ENCODE measurements around the gene SLC7A1. TPM values are rescaled to one million over a fixed set of nuclear protein-coding genes. Genes with fewer than 3 reads are reported as not detected.

The SLC7A1 gene
- total and polyA plus RNA-seq, 2 donors = 8.5 to 11.7 TPM

DNA sequence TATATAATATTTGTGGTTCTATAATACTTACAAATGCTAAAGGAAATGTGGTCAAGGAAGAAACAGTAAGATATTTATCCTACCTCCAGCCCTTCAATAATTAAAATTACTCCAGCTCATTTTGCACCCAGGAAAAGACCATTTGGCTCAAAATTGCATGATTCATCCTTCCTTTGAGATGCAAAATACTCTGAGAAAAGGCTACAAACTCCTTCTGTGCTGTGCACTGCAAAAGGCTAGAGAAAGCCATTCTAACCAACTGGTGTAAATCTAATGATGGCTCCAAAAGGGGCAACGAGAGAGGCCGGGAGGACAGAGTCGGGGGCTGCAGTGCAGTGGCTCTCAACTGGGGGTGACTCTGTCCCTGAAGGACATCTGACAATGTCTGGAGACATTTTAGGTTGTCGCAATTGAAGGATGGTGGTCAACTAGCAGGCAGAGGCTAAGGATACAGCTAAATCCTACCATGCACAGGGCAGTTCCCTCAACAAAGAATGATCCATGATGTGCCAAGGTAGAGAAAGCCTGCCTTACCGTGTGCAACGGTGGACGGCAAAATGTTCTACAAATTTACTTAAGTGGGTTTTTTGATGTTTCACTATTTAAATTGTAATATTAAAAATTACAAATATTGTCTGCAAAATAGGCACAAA is 32.6 kb downstream of the SLC7A1 start:
- no peak for DNase-seq (ENCODE audit: extremely low spot score)
- Histone ChIP-seq H3K4me1 (ENCODE audit: insufficient read depth) (no peaks in the 10 kb centered on the region), H3K4me3 (ENCODE audit: low read depth, low read length) (no peak overlapping the region), H3K27ac (ENCODE audit: low read depth) (no peak overlapping the region), H3K36me3 (ENCODE audit: insufficient read depth) (no peaks in the 10 kb centered on the region)
- WGBS = 93% methylated on average over 7 of the region's 7 CpGs

DNA sequence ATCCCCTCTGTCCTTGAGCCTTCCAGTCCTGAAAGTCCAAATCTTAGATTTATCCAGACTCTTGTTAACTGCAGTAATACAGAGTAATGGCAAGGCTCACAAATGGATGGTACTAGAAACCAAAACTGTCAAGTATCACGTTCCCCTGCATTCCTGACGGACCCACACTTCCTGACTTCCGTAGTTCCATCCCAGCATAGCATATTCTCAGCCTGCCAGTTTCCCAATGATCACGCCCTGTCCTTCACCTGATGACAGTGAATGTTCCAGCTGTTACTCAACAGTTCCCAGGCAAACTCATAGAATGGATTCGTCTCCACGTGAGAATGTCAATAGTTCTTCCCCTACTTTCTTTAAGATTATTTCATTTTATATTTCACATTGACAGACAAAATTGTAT is 33.6 kb downstream of the SLC7A1 start:
- 81% methylated on average over 6 of the region's 6 CpGs for WGBS
- no peaks in the 10 kb centered on the region for H3K4me1 ChIP-seq (ENCODE audit: insufficient read depth)
- DNase-seq (ENCODE audit: extremely low spot score) = no peak

GRCh38 chr13:29556742-29557141 is 38.7 kb downstream of the SLC7A1 start:
- WGBS = 83% methylated on average over 3 of the region's 3 CpGs
- no peak overlapping the region for H3K4me3 ChIP-seq (ENCODE audit: low read depth, low read length)
- H3K27ac ChIP-seq (ENCODE audit: low read depth) = no peak overlapping the region
- H3K36me3 ChIP-seq (ENCODE audit: insufficient read depth) = no peaks in the 10 kb centered on the region
- no peak for DNase-seq (ENCODE audit: extremely low spot score)
- no peaks in the 10 kb centered on the region for H3K4me1 ChIP-seq (ENCODE audit: insufficient read depth)

More for the DNA sequence above, 33.6 kb downstream of the SLC7A1 start:
- H3K4me3 ChIP-seq (ENCODE audit: low read depth, low read length) = no peak overlapping the region
- H3K36me3 ChIP-seq (ENCODE audit: insufficient read depth) = no peaks in the 10 kb centered on the region
- no peak overlapping the region for H3K27ac ChIP-seq (ENCODE audit: low read depth)

DNA sequence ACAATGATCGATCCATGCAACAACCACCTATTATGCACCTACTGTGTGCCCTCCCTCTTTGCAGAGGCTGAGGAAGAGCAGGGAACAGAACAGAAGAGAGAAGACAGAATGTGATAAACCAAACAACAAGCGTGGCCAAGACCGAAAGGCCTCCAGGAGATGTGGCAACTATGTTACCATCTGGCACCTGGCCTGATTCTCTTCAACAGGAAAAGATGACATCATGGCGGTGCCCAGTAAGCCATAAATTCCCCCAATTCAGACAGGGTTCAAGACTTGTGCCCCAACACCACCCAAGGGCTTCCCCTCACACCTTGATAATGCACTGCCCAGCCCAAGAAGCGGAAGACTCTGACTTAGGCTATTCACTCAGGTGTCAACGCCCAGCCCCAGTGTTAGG is 44.3 kb downstream of the SLC7A1 start:
- Histone ChIP-seq H3K4me3 (ENCODE audit: low read depth, low read length) (no peak overlapping the region), H3K4me1 (ENCODE audit: insufficient read depth) (no peaks in the 10 kb centered on the region), H3K27ac (ENCODE audit: low read depth) (no peak overlapping the region), H3K36me3 (ENCODE audit: insufficient read depth) (no peaks in the 10 kb centered on the region)
- WGBS = 95% methylated on average over 6 of the region's 6 CpGs
- DNase-seq (ENCODE audit: extremely low spot score) = no peak

DNA sequence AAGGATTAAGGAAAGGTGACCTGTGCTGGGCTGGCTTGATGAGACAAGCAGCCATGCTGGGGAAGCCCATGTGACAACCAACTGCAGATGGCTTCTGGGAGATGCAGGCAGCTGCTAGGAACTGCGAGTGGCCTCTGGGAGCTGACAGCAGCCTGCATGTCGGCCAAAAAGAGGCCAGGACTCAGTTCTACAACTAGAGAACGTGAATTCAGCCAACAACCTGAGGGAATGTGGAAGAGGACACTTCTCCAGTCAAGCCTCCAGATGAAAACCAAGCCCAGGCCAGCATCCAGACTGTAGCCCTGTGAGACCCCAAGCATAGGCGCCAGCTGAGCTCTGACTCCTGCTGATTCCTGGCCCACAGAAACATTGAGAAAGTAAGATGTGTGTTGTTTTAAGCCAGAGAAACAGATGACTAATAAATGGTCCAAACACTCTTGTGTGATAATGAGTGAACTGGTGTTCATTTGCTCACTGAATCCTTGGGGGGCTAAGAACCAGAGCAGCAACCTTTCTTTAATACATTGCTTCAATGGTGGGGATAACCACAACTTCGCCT is 45.0 kb downstream of the SLC7A1 start:
- H3K4me3 ChIP-seq (ENCODE audit: low read depth, low read length) = no peak overlapping the region
- H3K4me1 ChIP-seq (ENCODE audit: insufficient read depth) = no peaks in the 10 kb centered on the region
- no peak for DNase-seq (ENCODE audit: extremely low spot score)
- no peak overlapping the region for H3K27ac ChIP-seq (ENCODE audit: low read depth)
- WGBS = 92% methylated on average over 5 of the region's 5 CpGs
- H3K36me3 ChIP-seq (ENCODE audit: insufficient read depth) = no peaks in the 10 kb centered on the region

DNA sequence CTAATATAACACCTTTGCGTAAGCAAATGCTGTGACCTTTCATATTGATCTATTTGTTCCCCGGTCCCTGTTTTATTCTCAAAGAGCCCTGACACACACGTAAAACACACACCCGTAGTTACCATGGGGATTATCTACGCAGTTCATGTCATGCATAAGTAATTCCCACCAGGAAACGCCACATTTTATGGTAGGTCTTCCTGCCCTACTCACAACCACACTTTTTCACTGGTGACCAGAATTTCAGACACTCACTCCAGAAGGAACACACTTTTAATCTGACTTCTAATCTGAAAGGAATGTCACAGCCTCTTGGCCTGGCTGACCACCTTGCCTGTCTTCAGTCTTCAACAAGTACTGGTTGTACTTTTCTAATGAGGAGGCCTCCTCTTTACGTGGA is 46.8 kb downstream of the SLC7A1 start:
- no peaks in the 10 kb centered on the region for H3K36me3 ChIP-seq (ENCODE audit: insufficient read depth)
- DNase-seq (ENCODE audit: extremely low spot score) = peak; percentile 46
- WGBS = 75% methylated on average over 7 of the region's 7 CpGs
- H3K4me1 ChIP-seq (ENCODE audit: insufficient read depth) = no peaks in the 10 kb centered on the region
- H3K27ac ChIP-seq (ENCODE audit: low read depth) = no peak overlapping the region
- no peak overlapping the region for H3K4me3 ChIP-seq (ENCODE audit: low read depth, low read length)

- H3K36me3 ChIP-seq (ENCODE audit: insufficient read depth) = no peaks in the 10 kb centered on the region
- no peak overlapping the region for H3K4me3 ChIP-seq (ENCODE audit: low read depth, low read length)
- 51% methylated on average over 7 of the region's 7 CpGs for WGBS
- DNase-seq (ENCODE audit: extremely low spot score) = no peak
- H3K4me1 ChIP-seq (ENCODE audit: insufficient read depth) = no peaks in the 10 kb centered on the region
- H3K27ac ChIP-seq (ENCODE audit: low read depth) = no peak overlapping the region
These were observed 48.3 kb downstream of the SLC7A1 start for GRCh38 chr13:29547153-29547552.

- no peak overlapping the region for H3K4me3 ChIP-seq (ENCODE audit: low read depth, low read length)
- no peaks in the 10 kb centered on the region for H3K36me3 ChIP-seq (ENCODE audit: insufficient read depth)
- no peaks in the 10 kb centered on the region for H3K4me1 ChIP-seq (ENCODE audit: insufficient read depth)
- no peak for DNase-seq (ENCODE audit: extremely low spot score)
- no peak overlapping the region for H3K27ac ChIP-seq (ENCODE audit: low read depth)
- 84% methylated on average over 8 of the region's 8 CpGs for WGBS
These were observed 48.8 kb downstream of the SLC7A1 start for GRCh38 chr13:29546662-29547061.

- H3K36me3 ChIP-seq (ENCODE audit: insufficient read depth) = no peaks in the 10 kb centered on the region
- WGBS = 93% methylated on average over 8 of the region's 8 CpGs
- no peak for DNase-seq (ENCODE audit: extremely low spot score)
- H3K4me1 ChIP-seq (ENCODE audit: insufficient read depth) = no peaks in the 10 kb centered on the region
- H3K4me3 ChIP-seq (ENCODE audit: low read depth, low read length) = no peak overlapping the region
- no peak overlapping the region for H3K27ac ChIP-seq (ENCODE audit: low read depth)
These were observed 49.5 kb downstream of the SLC7A1 start for GRCh38 chr13:29545988-29546387.

- Histone ChIP-seq H3K4me3 (ENCODE audit: low read depth, low read length) (no peak overlapping the region), H3K4me1 (ENCODE audit: insufficient read depth) (no peaks in the 10 kb centered on the region), H3K36me3 (ENCODE audit: insufficient read depth) (no peaks in the 10 kb centered on the region), H3K27ac (ENCODE audit: low read depth) (no peak overlapping the region)
- 92% methylated on average over 16 of the region's 16 CpGs for WGBS
- no peak for DNase-seq (ENCODE audit: extremely low spot score)
These were observed 52.0 kb downstream of the SLC7A1 start for GRCh38 chr13:29543230-29544215.

- 99% methylated on average over 8 of the region's 8 CpGs for WGBS
These were observed 53.1 kb downstream of the SLC7A1 start for GRCh38 chr13:29542381-29542780.

DNA sequence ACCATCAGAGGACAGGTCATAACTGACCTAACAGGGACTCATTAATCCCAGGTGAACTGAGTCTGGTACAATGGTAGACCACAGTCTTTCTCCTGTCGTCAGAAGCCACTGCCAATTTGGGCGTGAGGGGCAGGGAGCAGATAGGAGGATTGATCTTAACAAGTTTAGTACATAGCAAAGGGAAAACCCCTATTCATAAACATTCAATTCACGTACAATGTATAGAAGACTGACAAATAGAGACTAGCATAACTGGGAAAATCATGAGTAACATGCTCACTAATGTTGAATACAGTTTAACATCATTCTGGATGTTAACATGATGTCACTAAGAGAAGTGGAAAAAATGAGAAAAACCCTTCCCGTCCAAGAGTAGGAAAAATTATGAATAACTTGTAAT is 54.1 kb downstream of the SLC7A1 start:
- DNase-seq (ENCODE audit: extremely low spot score) = no peak
- Histone ChIP-seq H3K27ac (ENCODE audit: low read depth) (no peak overlapping the region), H3K4me1 (ENCODE audit: insufficient read depth) (no peaks in the 10 kb centered on the region), H3K36me3 (ENCODE audit: insufficient read depth) (no peaks in the 10 kb centered on the region), H3K4me3 (ENCODE audit: low read depth, low read length) (no peak overlapping the region)
- WGBS = 95% methylated on average over 4 of the region's 4 CpGs

More at GRCh38 chr13:29542381-29542780, 53.1 kb downstream of the SLC7A1 start:
- H3K4me1 ChIP-seq (ENCODE audit: insufficient read depth) = no peaks in the 10 kb centered on the region
- no peak for DNase-seq (ENCODE audit: extremely low spot score)
- no peak overlapping the region for H3K4me3 ChIP-seq (ENCODE audit: low read depth, low read length)
- no peak overlapping the region for H3K27ac ChIP-seq (ENCODE audit: low read depth)
- no peaks in the 10 kb centered on the region for H3K36me3 ChIP-seq (ENCODE audit: insufficient read depth)

GRCh38 chr13:29540799-29541198 is 54.7 kb downstream of the SLC7A1 start:
- H3K4me1 ChIP-seq (ENCODE audit: insufficient read depth) = no peaks in the 10 kb centered on the region
- H3K4me3 ChIP-seq (ENCODE audit: low read depth, low read length) = no peak overlapping the region
- H3K36me3 ChIP-seq (ENCODE audit: insufficient read depth) = no peaks in the 10 kb centered on the region
- H3K27ac ChIP-seq (ENCODE audit: low read depth) = no peak overlapping the region
- 91% methylated on average over 5 of the region's 5 CpGs for WGBS
- DNase-seq (ENCODE audit: extremely low spot score) = no peak

DNA sequence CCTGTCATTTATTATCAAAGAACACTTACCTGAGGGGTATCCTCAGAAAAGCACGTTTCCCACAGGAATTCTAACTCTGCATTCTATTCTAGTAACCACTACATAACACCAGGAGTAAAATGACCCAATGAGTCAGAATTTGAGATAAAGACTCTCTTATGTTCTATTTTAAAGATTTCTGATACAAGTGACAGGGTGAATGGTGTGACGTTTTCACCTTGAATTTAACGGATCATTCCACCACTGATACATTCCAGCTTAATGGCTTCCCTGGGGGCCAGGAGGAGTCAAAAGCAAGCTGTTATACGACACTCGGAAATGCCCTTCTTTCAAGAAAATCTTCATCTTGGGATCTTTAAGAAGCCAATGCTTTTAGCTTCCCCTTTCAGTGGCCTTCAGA is 55.2 kb downstream of the SLC7A1 start:
- H3K36me3 ChIP-seq (ENCODE audit: insufficient read depth) = no peaks in the 10 kb centered on the region
- WGBS = 94% methylated on average over 5 of the region's 5 CpGs
- H3K4me3 ChIP-seq (ENCODE audit: low read depth, low read length) = no peak overlapping the region
- no peaks in the 10 kb centered on the region for H3K4me1 ChIP-seq (ENCODE audit: insufficient read depth)
- H3K27ac ChIP-seq (ENCODE audit: low read depth) = no peak overlapping the region
- no peak for DNase-seq (ENCODE audit: extremely low spot score)

All from urinary bladder (tissue), 4 donors.